HepG2 (cell line): ENCODE data around the gene QRICH2. TPM values are rescaled to one million over a fixed set of nuclear protein-coding genes. Genes with fewer than 3 reads are reported as not detected.

ENCODE experiments used
- ERF ChIP-seq: IDR thresholded peaks from 2 replicates; pipeline ENCODE4 v1.6.1; 2018; ENCODE audit warnings: missing biosample characterization, missing genetic modification reagents
- GTF2F1 ChIP-seq: fragments of 150-350 bp; IDR thresholded peaks from 2 replicates; pipeline ENCODE4 v1.6.1; 2014; ENCODE audit warnings: low read length
- KAT2B ChIP-seq: fragments of 150-350 bp; IDR thresholded peaks from 2 replicates; pipeline ENCODE4 v1.6.1; 2014; ENCODE audit warnings: low read depth, low read length, borderline replicate concordance
- KLF6 ChIP-seq: IDR thresholded peaks from 2 replicates; pipeline ENCODE4 v1.8.0; 2016; ENCODE audit warnings: missing biosample characterization, missing genetic modification reagents
- MLLT10 ChIP-seq: sonication (generic); formaldehyde crosslinking; IDR thresholded peaks from 2 replicates; pipeline ENCODE4 v1.4.0; 2020; ENCODE audit warnings: missing genetic modification reagents
- MYC ChIP-seq: sonication (generic); formaldehyde crosslinking; IDR thresholded peaks from 2 replicates; pipeline ENCODE4 v1.9.0; 2021; ENCODE audit warnings: missing genetic modification reagents, borderline replicate concordance
- NFYC ChIP-seq: IDR thresholded peaks from 2 replicates; pipeline ENCODE4 v1.6.1; 2016; ENCODE audit warnings: missing genetic modification reagents, missing compliant biosample characterization
- PCBP1 ChIP-seq: fragments of 200-400 bp; formaldehyde crosslinking; IDR thresholded peaks from 2 replicates; pipeline ENCODE4 v1.6.1; 2017; ENCODE audit warnings: mild to moderate bottlenecking, low read depth, low read length, borderline replicate concordance
- TCF7 ChIP-seq: sonication (generic); IDR thresholded peaks from 2 replicates; pipeline ENCODE4 v1.6.1; 2016; ENCODE audit warnings: antibody characterized with exemption, low read depth
- ZBTB3 ChIP-seq: sonication (generic); formaldehyde crosslinking; IDR thresholded peaks from 2 replicates; pipeline ENCODE4 v1.4.0; 2020; ENCODE audit warnings: low read depth, mild to moderate bottlenecking, moderate library complexity, missing genetic modification reagents, borderline replicate concordance
- ZNF589 ChIP-seq: sonication (generic); formaldehyde crosslinking; conservative IDR thresholded peaks from 2 replicates; pipeline ENCODE4 v1.8.0; 2022; ENCODE audit warnings: mild to moderate bottlenecking, moderate library complexity, missing genetic modification reagents
- ZNF672 ChIP-seq: sonication (generic); formaldehyde crosslinking; IDR thresholded peaks from 2 replicates; pipeline ENCODE4 v1.8.1; 2022; ENCODE audit warnings: missing genetic modification reagents
- ZNF747 ChIP-seq: sonication (generic); formaldehyde crosslinking; IDR thresholded peaks from 2 replicates; pipeline ENCODE4 v1.8.1; 2023; ENCODE audit warnings: missing genetic modification reagents, mild to moderate bottlenecking, borderline replicate concordance
- polyA plus RNA-seq, 8 experiments: library from polyadenylated mRNA; depleted of rRNA in 3 of 8; stranded (reverse) in 7 of 8; unstranded in 1 of 8; fragments of >200 nt; fragmentation: Illumina TruSeq in 4 of 8; extraction: Trizol in 4 of 8; gene quantifications; 2 replicates each; pipeline versions ENCODE4 v1.2.1 to v1.2.3, GENCODE V29; 2011 to 2016; ENCODE audit warnings: low read depth in 4 of 8, missing spikeins in 1 of 8, mixed read lengths in 1 of 8; ENCODE audit not compliant: insufficient read depth in 1 of 8
- total RNA-seq, 5 experiments: library from RNA; depleted of rRNA; stranded (reverse); fragments of >200 nt; fragmentation: Illumina TruSeq; extraction: Trizol; gene quantifications; 2 replicates each; pipeline ENCODE4 v1.2.3, GENCODE V29; 2016; ENCODE audit warnings: low read depth in 1 of 5
- TF ChIP-seq, protein P1 (sequence below): fragments of 450-650 bp; IDR thresholded peaks from 2 replicates; pipeline ENCODE4 v1.6.1; 2017; ENCODE audit warnings: mild to moderate bottlenecking
- TF ChIP-seq, protein P2 (sequence below): sonication (generic); formaldehyde crosslinking; IDR thresholded peaks from 2 replicates; pipeline ENCODE4 v1.4.0; 2020; ENCODE audit warnings: missing genetic modification reagents
- TF ChIP-seq, protein P3 (sequence below): sonication (generic); formaldehyde crosslinking; IDR thresholded peaks from 2 replicates; pipeline ENCODE4 v1.9.0; 2021; ENCODE audit warnings: missing genetic modification reagents, borderline replicate concordance
- TF ChIP-seq, protein P4 (sequence below): sonication (generic); formaldehyde crosslinking; conservative IDR thresholded peaks from 2 replicates; pipeline ENCODE4 v1.4.0; 2020; ENCODE audit warnings: missing genetic modification reagents
- TF ChIP-seq, protein P5 (sequence below): sonication (generic); formaldehyde crosslinking; IDR thresholded peaks from 2 replicates; pipeline ENCODE4 v1.4.0; 2020; ENCODE audit warnings: missing genetic modification reagents

The QRICH2 gene
- total and polyA plus RNA-seq, 2 of the 13 experiments (the other 11 are each of a cell fraction or from before 2014, with no cell fraction given): 3.7 to 5.7 TPM

DNA sequence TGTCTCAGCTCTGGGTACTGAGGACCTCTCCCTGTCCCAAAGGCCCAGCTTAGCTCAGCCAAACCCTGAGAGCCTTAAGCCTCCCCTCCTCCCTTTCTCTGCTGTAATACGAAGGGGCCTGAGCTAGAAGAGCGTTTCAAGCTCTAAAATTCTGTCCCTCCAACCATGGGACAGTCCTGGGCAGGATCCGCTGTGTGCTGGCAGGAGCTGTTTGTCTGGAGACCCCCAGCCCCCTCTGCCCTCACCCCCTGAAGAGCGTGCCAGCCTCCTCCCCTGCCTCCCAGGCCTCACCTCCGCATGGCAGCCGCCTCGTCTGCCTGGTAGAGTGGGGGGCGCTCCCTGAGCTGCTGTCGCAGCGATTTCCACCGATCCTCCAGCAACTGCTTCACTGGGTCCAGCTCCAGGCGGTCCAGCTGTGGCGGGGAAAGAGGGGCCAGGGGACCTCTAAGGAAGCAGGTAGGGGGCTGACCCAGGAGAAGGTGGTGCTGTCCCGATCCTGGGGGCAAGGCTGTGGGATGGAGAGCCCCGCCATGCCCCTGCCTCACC lies 28.3 kb downstream of the QRICH2 start (continued):
- TF ChIP-seq, protein P1, sequence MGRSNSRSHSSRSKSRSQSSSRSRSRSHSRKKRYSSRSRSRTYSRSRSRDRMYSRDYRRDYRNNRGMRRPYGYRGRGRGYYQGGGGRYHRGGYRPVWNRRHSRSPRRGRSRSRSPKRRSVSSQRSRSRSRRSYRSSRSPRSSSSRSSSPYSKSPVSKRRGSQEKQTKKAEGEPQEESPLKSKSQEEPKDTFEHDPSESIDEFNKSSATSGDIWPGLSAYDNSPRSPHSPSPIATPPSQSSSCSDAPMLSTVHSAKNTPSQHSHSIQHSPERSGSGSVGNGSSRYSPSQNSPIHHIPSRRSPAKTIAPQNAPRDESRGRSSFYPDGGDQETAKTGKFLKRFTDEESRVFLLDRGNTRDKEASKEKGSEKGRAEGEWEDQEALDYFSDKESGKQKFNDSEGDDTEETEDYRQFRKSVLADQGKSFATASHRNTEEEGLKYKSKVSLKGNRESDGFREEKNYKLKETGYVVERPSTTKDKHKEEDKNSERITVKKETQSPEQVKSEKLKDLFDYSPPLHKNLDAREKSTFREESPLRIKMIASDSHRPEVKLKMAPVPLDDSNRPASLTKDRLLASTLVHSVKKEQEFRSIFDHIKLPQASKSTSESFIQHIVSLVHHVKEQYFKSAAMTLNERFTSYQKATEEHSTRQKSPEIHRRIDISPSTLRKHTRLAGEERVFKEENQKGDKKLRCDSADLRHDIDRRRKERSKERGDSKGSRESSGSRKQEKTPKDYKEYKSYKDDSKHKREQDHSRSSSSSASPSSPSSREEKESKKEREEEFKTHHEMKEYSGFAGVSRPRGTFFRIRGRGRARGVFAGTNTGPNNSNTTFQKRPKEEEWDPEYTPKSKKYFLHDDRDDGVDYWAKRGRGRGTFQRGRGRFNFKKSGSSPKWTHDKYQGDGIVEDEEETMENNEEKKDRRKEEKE: no peak
- TF ChIP-seq PCBP1 (no peak), MLLT10 (no peak), KAT2B (no peak), ZBTB3 (no peak), ZNF747 (0 out of 2 replicates have a peak, but pooled peaks have one; percentile 12), TCF7 (no peak), GTF2F1 (no peak), ZNF672 (CRISPR knock-in tag) (no peak), ZNF589 (CRISPR knock-in tag) (no peak), ERF (no peak), MYC (CRISPR knock-in tag) (no peak), KLF6 (CRISPR knock-in tag) (no peak), NFYC (CRISPR knock-in tag) (no peak)
- TF ChIP-seq, protein P2, sequence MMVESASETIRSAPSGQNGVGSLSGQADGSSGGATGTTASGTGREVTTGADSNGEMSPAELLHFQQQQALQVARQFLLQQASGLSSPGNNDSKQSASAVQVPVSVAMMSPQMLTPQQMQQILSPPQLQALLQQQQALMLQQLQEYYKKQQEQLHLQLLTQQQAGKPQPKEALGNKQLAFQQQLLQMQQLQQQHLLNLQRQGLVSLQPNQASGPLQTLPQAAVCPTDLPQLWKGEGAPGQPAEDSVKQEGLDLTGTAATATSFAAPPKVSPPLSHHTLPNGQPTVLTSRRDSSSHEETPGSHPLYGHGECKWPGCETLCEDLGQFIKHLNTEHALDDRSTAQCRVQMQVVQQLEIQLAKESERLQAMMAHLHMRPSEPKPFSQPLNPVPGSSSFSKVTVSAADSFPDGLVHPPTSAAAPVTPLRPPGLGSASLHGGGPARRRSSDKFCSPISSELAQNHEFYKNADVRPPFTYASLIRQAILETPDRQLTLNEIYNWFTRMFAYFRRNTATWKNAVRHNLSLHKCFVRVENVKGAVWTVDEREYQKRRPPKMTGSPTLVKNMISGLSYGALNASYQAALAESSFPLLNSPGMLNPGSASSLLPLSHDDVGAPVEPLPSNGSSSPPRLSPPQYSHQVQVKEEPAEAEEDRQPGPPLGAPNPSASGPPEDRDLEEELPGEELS: no peak
- TF ChIP-seq, protein P3, sequence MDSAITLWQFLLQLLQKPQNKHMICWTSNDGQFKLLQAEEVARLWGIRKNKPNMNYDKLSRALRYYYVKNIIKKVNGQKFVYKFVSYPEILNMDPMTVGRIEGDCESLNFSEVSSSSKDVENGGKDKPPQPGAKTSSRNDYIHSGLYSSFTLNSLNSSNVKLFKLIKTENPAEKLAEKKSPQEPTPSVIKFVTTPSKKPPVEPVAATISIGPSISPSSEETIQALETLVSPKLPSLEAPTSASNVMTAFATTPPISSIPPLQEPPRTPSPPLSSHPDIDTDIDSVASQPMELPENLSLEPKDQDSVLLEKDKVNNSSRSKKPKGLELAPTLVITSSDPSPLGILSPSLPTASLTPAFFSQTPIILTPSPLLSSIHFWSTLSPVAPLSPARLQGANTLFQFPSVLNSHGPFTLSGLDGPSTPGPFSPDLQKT (CRISPR knock-in tag): no peak
- TF ChIP-seq, protein P4, sequence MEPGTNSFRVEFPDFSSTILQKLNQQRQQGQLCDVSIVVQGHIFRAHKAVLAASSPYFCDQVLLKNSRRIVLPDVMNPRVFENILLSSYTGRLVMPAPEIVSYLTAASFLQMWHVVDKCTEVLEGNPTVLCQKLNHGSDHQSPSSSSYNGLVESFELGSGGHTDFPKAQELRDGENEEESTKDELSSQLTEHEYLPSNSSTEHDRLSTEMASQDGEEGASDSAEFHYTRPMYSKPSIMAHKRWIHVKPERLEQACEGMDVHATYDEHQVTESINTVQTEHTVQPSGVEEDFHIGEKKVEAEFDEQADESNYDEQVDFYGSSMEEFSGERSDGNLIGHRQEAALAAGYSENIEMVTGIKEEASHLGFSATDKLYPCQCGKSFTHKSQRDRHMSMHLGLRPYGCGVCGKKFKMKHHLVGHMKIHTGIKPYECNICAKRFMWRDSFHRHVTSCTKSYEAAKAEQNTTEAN (CRISPR knock-in tag): no peak
- TF ChIP-seq, protein P5, sequence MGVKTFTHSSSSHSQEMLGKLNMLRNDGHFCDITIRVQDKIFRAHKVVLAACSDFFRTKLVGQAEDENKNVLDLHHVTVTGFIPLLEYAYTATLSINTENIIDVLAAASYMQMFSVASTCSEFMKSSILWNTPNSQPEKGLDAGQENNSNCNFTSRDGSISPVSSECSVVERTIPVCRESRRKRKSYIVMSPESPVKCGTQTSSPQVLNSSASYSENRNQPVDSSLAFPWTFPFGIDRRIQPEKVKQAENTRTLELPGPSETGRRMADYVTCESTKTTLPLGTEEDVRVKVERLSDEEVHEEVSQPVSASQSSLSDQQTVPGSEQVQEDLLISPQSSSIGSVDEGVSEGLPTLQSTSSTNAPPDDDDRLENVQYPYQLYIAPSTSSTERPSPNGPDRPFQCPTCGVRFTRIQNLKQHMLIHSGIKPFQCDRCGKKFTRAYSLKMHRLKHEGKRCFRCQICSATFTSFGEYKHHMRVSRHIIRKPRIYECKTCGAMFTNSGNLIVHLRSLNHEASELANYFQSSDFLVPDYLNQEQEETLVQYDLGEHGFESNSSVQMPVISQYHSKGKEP (CRISPR knock-in tag): no peak
